Activated CD8-positive, alpha-beta memory T cell treated with anti-CD3 and anti-CD28 coated beads for 24 hours (primary cell): ENCODE data around the gene TRPM2.
"Not testable (repeated sequence)": the region's sequence is repeated elsewhere in the genome, so short reads cannot be mapped to it uniquely, and the experiment has no call there.

ENCODE experiments used
- DNase-seq: peaks from one replicate; pipeline ENCODE4 v3.0.0-alpha.2; 2020

Gene TRPM2

GRCh38 chr21:44335266-44336059 is 18.0 kb upstream of the TRPM2 start:
- no peak for DNase-seq

- DNase-seq: no peak
Measured at GRCh38 chr21:44337449-44337848, 16.0 kb upstream of the TRPM2 start.

- peak; percentile 75 for DNase-seq
Measured at GRCh38 chr21:44337941-44338895, 15.2 kb upstream of the TRPM2 start.

GRCh38 chr21:44338971-44339910 is 14.2 kb upstream of the TRPM2 start, which contains the start of gene CFAP410:
Gene CFAP410 (minus strand): TSS chr21:44339390. CDS start chr21:44339194, 196 bp downstream.
- peak; percentile 97 for DNase-seq

- not testable (repeated sequence) for DNase-seq
Measured at GRCh38 chr21:44341726-44342458, 11.5 kb upstream of the TRPM2 start.

- not testable (repeated sequence) for DNase-seq
Measured at GRCh38 chr21:44342981-44343380, 10.4 kb upstream of the TRPM2 start.

- no peak for DNase-seq
Measured at GRCh38 chr21:44344541-44345183, 8.8 kb upstream of the TRPM2 start.

GRCh38 chr21:44345495-44345894 is 7.9 kb upstream of the TRPM2 start:
- no peak for DNase-seq

- no peak for DNase-seq
Measured at GRCh38 chr21:44347911-44348451, 5.4 kb upstream of the TRPM2 start.

- no peak for DNase-seq
Measured at GRCh38 chr21:44348861-44349260, 4.6 kb upstream of the TRPM2 start.

GRCh38 chr21:44349416-44349846 is 4.0 kb upstream of the TRPM2 start:
- DNase-seq: no peak

- no peak for DNase-seq
Measured at GRCh38 chr21:44349847-44350772, 3.3 kb upstream of the TRPM2 start.

- DNase-seq: no peak
Measured at GRCh38 chr21:44350773-44351481, 2.5 kb upstream of the TRPM2 start.

GRCh38 chr21:44351535-44352252 is 1.7 kb upstream of the TRPM2 start:
- no peak for DNase-seq

GRCh38 chr21:44352253-44352860 is 1.1 kb upstream of the TRPM2 start:
- no peak for DNase-seq

GRCh38 chr21:44354001-44354405 is 582 bp downstream of the TRPM2 start:
- DNase-seq: no peak
